HG03025 (cell line): ENCODE results near the gene KLHL22.
"Not testable (repeated sequence)": the region's sequence is repeated elsewhere in the genome, so short reads cannot be mapped to it uniquely, and the experiment has no call there.

Experiments
- ATAC-seq: cut with Tn5 transposase; IDR thresholded peaks from one replicate; pipeline ENCODE4 v1.9.1; 2021; ENCODE audit warnings: mild to moderate bottlenecking, moderate library complexity; ENCODE audit not compliant: unreplicated experiment, low FRiP score

Gene KLHL22

GRCh38 chr22:20506543-20507252 lies 11.1 kb upstream of the KLHL22 start:
- ATAC-seq: no peak

- ATAC-seq: not testable (repeated sequence)
Measured at GRCh38 chr22:20504293-20504922, 8.8 kb upstream of the KLHL22 start.

- no peak for ATAC-seq
Measured at GRCh38 chr22:20503816-20504215, 8.2 kb upstream of the KLHL22 start.

GRCh38 chr22:20499769-20500168 lies 4.2 kb upstream of the KLHL22 start:
- ATAC-seq: no peak

GRCh38 chr22:20498913-20499312 lies 3.3 kb upstream of the KLHL22 start:
- ATAC-seq: no peak

- no peak for ATAC-seq
Measured at GRCh38 chr22:20497426-20497825, 1.8 kb upstream of the KLHL22 start.

GRCh38 chr22:20495861-20496681 lies 476 bp upstream of the KLHL22 start:
- peak; percentile 69 for ATAC-seq

GRCh38 chr22:20491346-20491745 lies 4.2 kb downstream of the KLHL22 start:
- no peak for ATAC-seq

GRCh38 chr22:20490941-20491307 lies 4.7 kb downstream of the KLHL22 start:
- no peak for ATAC-seq

GRCh38 chr22:20490183-20490940 lies 5.2 kb downstream of the KLHL22 start:
- no peak for ATAC-seq

GRCh38 chr22:20488946-20489345 lies 6.6 kb downstream of the KLHL22 start:
- ATAC-seq: no peak

- ATAC-seq: no peak
Measured at GRCh38 chr22:20487715-20488114, 7.9 kb downstream of the KLHL22 start.

- ATAC-seq: no peak
Measured at GRCh38 chr22:20486229-20486628, 9.4 kb downstream of the KLHL22 start.

GRCh38 chr22:20484948-20485683 lies 10.5 kb downstream of the KLHL22 start:
- ATAC-seq: no peak

GRCh38 chr22:20483771-20484170 lies 11.8 kb downstream of the KLHL22 start:
- no peak for ATAC-seq

GRCh38 chr22:20483143-20483506 lies 12.5 kb downstream of the KLHL22 start:
- ATAC-seq: not testable (repeated sequence)

GRCh38 chr22:20479612-20480196 lies 15.9 kb downstream of the KLHL22 start:
- ATAC-seq: no peak

- not testable (repeated sequence) for ATAC-seq
Measured at GRCh38 chr22:20478059-20478458, 17.5 kb downstream of the KLHL22 start.

- not testable (repeated sequence) for ATAC-seq
Measured at GRCh38 chr22:20475569-20475968, 20.0 kb downstream of the KLHL22 start.

- no peak for ATAC-seq
Measured at GRCh38 chr22:20475115-20475436, 20.5 kb downstream of the KLHL22 start.
